NCI-H446 (cell line): ENCODE measurements around the gene CCDC88B.
A peak's percentile ranks its signal among the peaks of the same experiment; 100 is the strongest.

Experiments
- DNase-seq, 2 experiments: peaks; one replicate each; lab custom pipeline; 2025; lab: John Stamatoyannopoulos, UW

Gene CCDC88B

GRCh38 chr11:64347193-64347867, 7.3 kb downstream of the CCDC88B start:
- DNase-seq, result no peak

- DNase-seq, result peak in 1 of 2 experiments; percentile 62
Measured at GRCh38 chr11:64348383-64349024, 8.5 kb downstream of the CCDC88B start.

- no peak for DNase-seq
Measured at GRCh38 chr11:64349025-64349387, 9.0 kb downstream of the CCDC88B start.

GRCh38 chr11:64349404-64349803, 9.4 kb downstream of the CCDC88B start:
- DNase-seq, result no peak

GRCh38 chr11:64351136-64351631, 11.2 kb downstream of the CCDC88B start:
- no peak for DNase-seq

- no peak for DNase-seq
Measured at GRCh38 chr11:64352099-64352994, 12.3 kb downstream of the CCDC88B start.

- DNase-seq, result no peak
Measured at GRCh38 chr11:64352995-64353714, 13.2 kb downstream of the CCDC88B start.

GRCh38 chr11:64353715-64354506, 13.9 kb downstream of the CCDC88B start:
- no peak for DNase-seq

- peak in 1 of 2 experiments; percentile 85 for DNase-seq
Measured at GRCh38 chr11:64355078-64355940, 15.3 kb downstream of the CCDC88B start.

- DNase-seq, result peak in 1 of 2 experiments; percentile 63
Measured at GRCh38 chr11:64356498-64357411, 16.8 kb downstream of the CCDC88B start.

- no peak for DNase-seq
Measured at GRCh38 chr11:64357446-64357845, 17.4 kb downstream of the CCDC88B start.

- DNase-seq, result no peak
Measured at GRCh38 chr11:64357904-64358535, 18.0 kb downstream of the CCDC88B start.

- no peak for DNase-seq
Measured at GRCh38 chr11:64358536-64358906, 18.5 kb downstream of the CCDC88B start.

- DNase-seq, result peak in 1 of 2 experiments; percentile 46
Measured at GRCh38 chr11:64358907-64359711, 19.1 kb downstream of the CCDC88B start, which contains the start of gene RPS6KA4. Gene RPS6KA4 (plus strand): TSS chr11:64359162. CDS start chr11:64359236, 74 bp downstream.

- DNase-seq, result no peak
Measured at GRCh38 chr11:64359712-64360445, 19.9 kb downstream of the CCDC88B start.

- DNase-seq, result no peak
Measured at GRCh38 chr11:64360448-64360921, 20.5 kb downstream of the CCDC88B start.

GRCh38 chr11:64361659-64362058, 21.7 kb downstream of the CCDC88B start:
- no peak for DNase-seq
